B cell (primary cell): ENCODE data around the gene PPP1CC.

Experiments
- CTCF ChIP-seq: fragments of 200-600 bp; IDR thresholded peaks from one replicate; pipeline ENCODE4 v1.8.0; 2022; ENCODE audit warnings: antibody characterized with exemption, mild to moderate bottlenecking
- EZH2 ChIP-seq: IDR thresholded peaks from 2 replicates; pipeline ENCODE4 v1.6.1; 2012; ENCODE audit warnings: borderline replicate concordance, low read depth, mild to moderate bottlenecking, moderate library complexity, low read length; ENCODE audit not compliant: insufficient read depth, poor library complexity, severe bottlenecking

- TF ChIP-seq CTCF = no peak
- TF ChIP-seq EZH2 = no peak
Measured at GRCh38 chr12:110733900-110734299, 8.8 kb downstream of the PPP1CC start.
